ENCODE measurements around the gene URGCP. TPM values are rescaled to one million over a fixed set of nuclear protein-coding genes. Genes with fewer than 3 reads are reported as not detected.
"Not testable (repeated sequence)": the region's sequence is repeated elsewhere in the genome, so short reads cannot be mapped to it uniquely, and the experiment has no call there.

Gene URGCP

GRCh38 chr7:43834463-43835251, 71.7 kb downstream of the URGCP start:
- no peak overlapping the region for H2BK15ac ChIP-seq (ENCODE audit: low read depth, poor library complexity, severe bottlenecking)
- no peak overlapping the region for H2BK5ac ChIP-seq (ENCODE audit: low read depth, low read length, poor library complexity, severe bottlenecking)
- no peak overlapping the region for H4K8ac ChIP-seq (ENCODE audit: low read length)
- H3K79me1 ChIP-seq (replicated peaks; ENCODE audit: low read length, poor library complexity, severe bottlenecking): no peaks in the 10 kb centered on the region
- no peak overlapping the region for H3K27ac ChIP-seq (ENCODE audit: low read length, poor library complexity, severe bottlenecking)
- WGBS: 91% methylated on average over 6 of the region's 8 CpGs
- no peak overlapping the region for H3K23ac ChIP-seq (ENCODE audit: low read length in 2 of 2)
- DNase-seq: peak; percentile 57
- no peaks in the 10 kb centered on the region for H3K27me3 ChIP-seq (ENCODE audit: control insufficient read depth in 1 of 2, insufficient read depth in 1 of 2, low read length in 2 of 2)
- H4K91ac ChIP-seq (ENCODE audit: low read length): no peak overlapping the region
- H3K9me3 ChIP-seq (ENCODE audit: control insufficient read depth, low read length): peaks cover 5% of the 10 kb centered on the region
- no peak overlapping the region for H3K18ac ChIP-seq (ENCODE audit: low read depth in 1 of 2, low read length in 2 of 2)
- H3K36me3 ChIP-seq (ENCODE audit: control insufficient read depth in 1 of 2, insufficient read depth in 2 of 2, low read depth in 1 of 2, low read length in 2 of 2): no peaks in the 10 kb centered on the region
- H3K4me1 ChIP-seq (ENCODE audit: control insufficient read depth, insufficient read depth, low read depth, low read length): no peaks in the 10 kb centered on the region
- no peak overlapping the region for H2AK5ac ChIP-seq (ENCODE audit: low read length, severe bottlenecking)
- no peak overlapping the region for H3K4ac ChIP-seq (ENCODE audit: low read depth in 1 of 2, low read length in 2 of 2)
- H3K4me3 ChIP-seq (ENCODE audit: insufficient read depth in 1 of 2, low read depth in 1 of 2, low read length in 2 of 2): peak overlapping the region in 1 of 2 experiments; percentile 59
- H2AFZ ChIP-seq (ENCODE audit: low read depth, low read length): no peak overlapping the region
- H2BK12ac ChIP-seq (ENCODE audit: low read length in 2 of 2): no peak overlapping the region
- no peak overlapping the region for H2BK120ac ChIP-seq (ENCODE audit: low read depth, low read length)
- H3K4me2 ChIP-seq (ENCODE audit: low read length, poor library complexity, severe bottlenecking): no peak overlapping the region
- H3K9ac ChIP-seq (ENCODE audit: low read length): no peak overlapping the region
- no peak overlapping the region for H3K14ac ChIP-seq (ENCODE audit: low read length in 2 of 2)

GRCh38 chr7:43830917-43831316, 75.5 kb downstream of the URGCP start:
- H2BK15ac ChIP-seq (ENCODE audit: low read depth, poor library complexity, severe bottlenecking); H3K36me3 ChIP-seq (ENCODE audit: control insufficient read depth in 1 of 2, insufficient read depth in 2 of 2, low read depth in 1 of 2, low read length in 2 of 2); H3K27ac ChIP-seq (ENCODE audit: low read length, poor library complexity, severe bottlenecking); H4K91ac ChIP-seq (ENCODE audit: low read length); H2AK5ac ChIP-seq (ENCODE audit: low read length, severe bottlenecking); H3K14ac ChIP-seq (ENCODE audit: low read length in 2 of 2); H3K4me2 ChIP-seq (ENCODE audit: low read length, poor library complexity, severe bottlenecking); H2BK12ac ChIP-seq (ENCODE audit: low read length in 2 of 2); H3K4me1 ChIP-seq (ENCODE audit: control insufficient read depth, insufficient read depth, low read depth, low read length); H3K18ac ChIP-seq (ENCODE audit: low read depth in 1 of 2, low read length in 2 of 2); H4K8ac ChIP-seq (ENCODE audit: low read length); H2AFZ ChIP-seq (ENCODE audit: low read depth, low read length); H3K79me1 ChIP-seq (replicated peaks; ENCODE audit: low read length, poor library complexity, severe bottlenecking); H2BK120ac ChIP-seq (ENCODE audit: low read depth, low read length); H3K4ac ChIP-seq (ENCODE audit: low read depth in 1 of 2, low read length in 2 of 2); H2BK5ac ChIP-seq (ENCODE audit: low read depth, low read length, poor library complexity, severe bottlenecking); H3K4me3 ChIP-seq (ENCODE audit: insufficient read depth in 1 of 2, low read depth in 1 of 2, low read length in 2 of 2); DNase-seq; H3K9ac ChIP-seq (ENCODE audit: low read length); H3K9me3 ChIP-seq (ENCODE audit: control insufficient read depth, low read length); H3K23ac ChIP-seq (ENCODE audit: low read length in 2 of 2): not testable (repeated sequence)
- peaks cover 17 to 30% of the 10 kb centered on the region in 2 experiments for H3K27me3 ChIP-seq (ENCODE audit: control insufficient read depth in 1 of 2, insufficient read depth in 1 of 2, low read length in 2 of 2)

Small RNAs within 50 kb of the gene (small RNA-seq; reads per million reads assigned to genes)
- gene MRPS24 (ENCODE audit: low read depth): not detected

All from mesenchymal stem cell (in vitro differentiated cells and primary cell).